HG03135 (cell line): ENCODE data around the gene DLG2.
"Not testable (repeated sequence)": the region's sequence is repeated elsewhere in the genome, so short reads cannot be mapped to it uniquely, and the experiment has no call there.

ENCODE experiments used
- ATAC-seq: cut with Tn5 transposase; IDR thresholded peaks from one replicate; pipeline ENCODE4 v1.9.1; 2021; ENCODE audit warnings: mild to moderate bottlenecking, moderate library complexity; ENCODE audit not compliant: unreplicated experiment

The DLG2 gene

DNA sequence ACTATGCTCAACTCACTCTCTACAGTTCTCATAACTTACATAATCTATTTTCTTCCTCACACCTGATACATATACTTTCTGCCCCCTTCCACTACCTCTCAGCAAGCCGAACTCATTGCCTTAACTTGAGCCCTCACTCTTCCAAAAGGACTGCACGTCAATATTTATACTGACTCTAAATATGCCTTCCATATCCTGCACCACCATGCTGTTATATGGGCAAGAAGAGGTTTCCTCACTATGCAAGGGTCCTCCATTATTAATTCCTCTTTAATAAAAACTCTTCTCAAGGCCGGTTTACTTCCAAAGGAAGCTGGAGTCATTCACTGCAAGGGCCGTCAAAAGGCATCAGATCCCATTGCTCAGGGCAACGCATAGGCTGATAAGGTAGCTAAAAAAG lies 2204.5 kb downstream of the DLG2 start:
- ATAC-seq, result not testable (repeated sequence)

DNA sequence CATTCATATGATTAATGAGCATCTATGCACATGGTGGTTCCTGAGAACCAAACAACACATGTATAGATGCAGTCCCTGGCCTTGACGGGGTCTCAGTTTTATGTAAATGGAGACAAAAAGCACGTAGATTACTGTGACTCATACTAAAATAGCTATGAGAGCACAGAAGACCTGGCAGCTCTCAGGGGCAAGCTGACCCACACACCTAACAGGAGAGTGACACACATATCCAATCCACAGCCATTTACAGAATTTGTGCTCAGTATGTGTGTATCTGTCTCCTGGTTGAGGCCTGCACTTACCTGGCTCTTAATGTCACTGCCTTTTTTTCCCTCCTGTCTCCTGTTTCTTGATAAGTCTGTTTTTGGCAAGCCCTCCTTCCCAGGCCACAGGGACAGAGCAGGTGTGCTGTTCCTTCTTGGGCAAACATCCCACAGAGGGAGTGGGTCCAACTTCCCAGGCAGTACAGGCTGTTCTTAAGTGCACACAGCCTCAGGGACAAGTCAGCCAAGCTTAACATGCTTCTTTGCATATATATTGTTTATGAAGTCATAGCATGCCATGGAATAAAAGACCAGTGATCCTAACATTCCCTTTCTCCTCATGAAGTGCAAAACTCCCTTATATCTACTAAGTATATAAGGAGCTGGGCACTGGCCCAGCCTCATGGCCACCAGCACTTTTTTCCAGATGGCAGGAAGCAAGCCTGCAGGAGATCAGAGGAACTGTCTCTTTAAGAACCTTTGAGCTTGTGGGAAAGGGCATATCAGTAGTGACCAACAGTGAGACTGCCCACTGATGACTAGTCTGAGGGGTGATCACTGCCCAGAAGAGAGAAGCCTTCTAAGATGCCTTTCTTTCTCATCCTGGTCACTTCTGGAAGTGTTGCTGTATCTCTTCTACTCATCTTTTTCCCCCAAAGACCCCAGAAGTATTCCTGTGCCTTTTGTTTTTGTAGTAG lies 2216.3 kb downstream of the DLG2 start:
- no peak for ATAC-seq

DNA sequence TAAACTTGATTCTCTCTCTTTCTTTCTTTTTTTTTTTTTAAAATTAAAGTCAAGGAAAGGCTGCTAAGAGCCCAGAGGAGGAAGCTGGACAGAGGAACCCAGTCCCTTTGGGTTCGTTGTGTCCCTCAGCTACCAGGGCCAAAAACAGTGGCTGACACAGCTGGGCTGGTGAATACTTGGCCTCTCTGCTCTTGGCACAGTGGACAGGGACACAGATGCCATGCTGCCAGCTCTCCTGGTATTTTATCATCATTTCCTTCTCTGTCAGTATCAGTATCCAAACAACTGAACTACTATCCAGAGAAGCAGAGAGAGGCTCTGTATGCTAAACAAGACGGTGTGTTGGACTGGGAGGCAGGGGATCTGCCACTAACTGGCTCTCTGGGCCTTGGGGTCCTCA lies 2217.3 kb downstream of the DLG2 start:
- no peak for ATAC-seq

DNA sequence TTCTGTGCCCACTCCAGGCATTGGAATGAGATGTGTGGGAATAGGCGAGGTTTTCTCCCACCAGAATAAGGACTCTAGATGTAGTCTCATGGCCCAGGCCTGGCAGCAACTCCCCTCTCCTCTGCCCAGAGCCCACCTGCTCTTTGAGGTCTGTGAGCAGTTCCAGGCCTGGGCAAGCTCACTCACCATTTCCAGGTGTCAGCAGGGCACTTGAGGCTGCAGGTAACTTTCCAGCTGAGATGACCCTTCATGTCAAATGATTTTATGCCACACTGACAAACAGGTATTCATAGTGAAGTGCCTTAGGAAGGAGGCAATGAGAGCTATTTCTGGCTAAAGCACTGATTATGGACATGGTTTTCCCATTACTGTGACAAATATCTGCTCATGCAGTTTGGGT lies 2217.7 kb downstream of the DLG2 start:
- ATAC-seq, result no peak

DNA sequence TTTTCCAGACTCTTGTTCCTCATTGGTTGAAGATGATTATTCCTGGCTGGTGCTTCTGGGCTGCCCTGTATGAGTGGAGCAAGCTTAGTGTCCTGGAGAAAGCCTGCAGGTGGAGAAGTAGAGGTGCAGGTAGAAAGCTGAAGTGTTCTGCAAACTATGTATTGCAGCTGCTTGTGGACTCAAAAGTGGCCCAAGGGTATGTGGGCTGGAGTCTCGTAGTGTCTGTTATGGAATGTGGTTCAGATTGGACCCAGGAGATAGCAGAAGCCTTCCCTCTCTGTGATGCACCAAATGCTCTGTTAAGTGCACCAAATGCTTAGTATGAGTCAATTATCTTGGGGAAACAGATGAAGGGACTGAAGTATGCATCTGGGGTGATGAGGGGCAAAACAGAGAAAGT lies 2218.2 kb downstream of the DLG2 start:
- no peak for ATAC-seq
